NCI-H2196 (cell line): ENCODE measurements around the gene MYO5A.
"Not testable (repeated sequence)": the region's sequence is repeated elsewhere in the genome, so short reads cannot be mapped to it uniquely, and the experiment has no call there.

ENCODE experiments used
- DNase-seq: peaks from one replicate; lab custom pipeline; 2025; ENCODE audit not compliant: unreplicated experiment; lab: John Stamatoyannopoulos, UW

MYO5A gene

DNA sequence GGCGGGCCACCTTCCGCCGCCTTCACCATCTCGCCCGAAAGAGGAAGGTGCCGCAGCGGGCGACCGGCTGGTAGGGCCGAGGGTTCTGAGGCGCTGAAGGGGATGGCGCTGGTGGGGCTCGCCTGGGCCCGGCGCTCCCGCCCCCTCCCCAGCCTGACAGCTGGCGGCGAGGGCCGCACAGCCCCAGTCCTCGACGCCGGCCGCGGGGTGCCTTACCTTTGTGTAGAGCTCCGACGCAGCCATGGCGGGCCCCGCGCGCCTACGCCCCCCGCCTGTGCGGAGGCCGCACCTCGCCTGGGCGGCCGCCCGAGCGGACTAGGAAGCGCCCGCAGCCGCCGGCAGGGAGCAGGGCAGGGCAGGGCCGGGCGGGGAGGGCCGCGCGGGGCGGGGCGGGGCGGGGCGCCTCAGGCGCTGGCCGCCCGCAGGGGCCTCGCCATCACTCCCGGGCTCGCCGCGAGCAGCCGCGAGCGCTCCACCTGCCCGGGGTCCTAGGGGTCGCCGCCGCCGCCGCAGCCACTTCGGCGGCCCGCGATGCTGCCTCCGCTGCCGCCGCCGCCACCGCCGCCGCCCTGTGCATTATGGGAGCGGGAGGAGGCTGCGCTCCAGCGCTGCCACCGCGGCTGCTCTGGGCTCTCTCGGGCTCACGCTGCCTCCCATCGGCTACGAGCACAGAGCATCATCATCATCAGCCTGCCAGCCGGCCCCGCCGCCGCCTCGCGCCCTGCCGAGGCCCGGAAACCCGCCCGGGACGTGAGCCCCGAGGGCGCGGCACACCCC lies at the start of gene MYO5A:
TSS of gene MYO5A (minus strand) at position 317 of the 777 bp plus-strand sequence. CDS start at position 243, 74 bp downstream.
- peak; percentile 11 for DNase-seq

GRCh38 chr15:52576692-52577091 lies 48.0 kb upstream of the MYO5A start:
- DNase-seq, result no peak

GRCh38 chr15:52575573-52575972 lies 46.9 kb upstream of the MYO5A start:
- DNase-seq, result not testable (repeated sequence)

DNA sequence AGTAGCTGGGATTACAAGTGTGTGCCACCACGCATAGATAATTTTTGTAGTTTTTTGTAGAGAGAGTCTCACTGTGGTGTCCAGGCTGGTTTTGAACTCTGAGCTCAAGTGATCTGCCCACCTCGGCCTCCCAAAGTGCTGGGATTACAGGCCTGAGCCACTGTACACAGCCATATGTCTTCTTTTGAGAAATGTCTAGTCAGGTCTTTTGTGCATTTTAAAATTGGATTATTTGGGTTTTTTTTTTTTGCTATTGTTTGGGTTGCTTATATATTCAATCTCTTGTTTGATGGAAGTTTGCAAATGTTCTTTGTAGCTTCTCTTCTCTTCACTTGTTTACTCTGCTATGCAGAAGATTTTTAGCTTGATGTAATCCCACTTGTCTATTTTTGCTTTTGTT lies 46.4 kb upstream of the MYO5A start:
- no peak for DNase-seq

DNA sequence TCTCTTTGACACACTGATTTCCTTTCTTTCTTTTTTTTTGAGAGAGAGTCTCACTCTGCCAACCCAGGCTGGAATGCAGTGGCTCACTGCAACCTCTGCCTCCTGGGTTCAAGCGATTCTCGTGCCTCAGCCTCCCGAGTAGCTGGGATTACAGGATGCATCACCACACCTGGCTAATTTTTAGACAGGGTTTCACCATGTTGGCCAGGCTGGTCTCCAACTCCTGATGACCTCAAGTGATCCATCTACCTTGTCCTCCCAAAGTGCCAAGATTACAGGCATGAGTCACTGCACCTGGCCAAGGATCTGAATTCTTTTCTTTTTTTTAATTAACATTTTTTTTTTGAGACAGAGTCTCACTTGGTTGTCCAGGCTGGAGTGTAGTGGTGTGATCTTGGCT lies 45.9 kb upstream of the MYO5A start:
- not testable (repeated sequence) for DNase-seq

- DNase-seq, result peak; percentile 82
Observed at GRCh38 chr15:52568601-52569585, 40.2 kb upstream of the MYO5A start, which contains the start of gene ARPP19. Gene ARPP19 (minus strand): TSS chr15:52569030. CDS start chr15:52568892, 138 bp downstream.

- no peak for DNase-seq
Observed at GRCh38 chr15:52567871-52568600, 39.4 kb upstream of the MYO5A start.

DNA sequence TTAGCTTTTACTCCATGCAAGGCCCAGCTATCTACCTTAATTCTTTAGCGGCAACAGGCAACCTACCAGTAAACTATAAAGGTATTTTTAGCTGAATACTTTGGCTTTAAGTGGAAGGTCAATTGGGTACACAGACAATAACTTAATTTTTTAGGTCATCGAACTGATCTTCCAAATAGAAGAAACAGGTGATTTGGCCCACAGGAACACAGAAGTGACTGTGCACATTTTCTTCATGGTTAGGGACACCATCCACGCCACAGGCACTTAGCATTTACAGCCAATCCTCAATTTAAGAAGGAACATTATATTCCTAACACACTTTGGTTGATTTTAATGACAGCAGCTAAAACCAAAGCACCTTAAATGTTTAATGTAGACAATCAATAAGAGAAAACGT lies 38.2 kb upstream of the MYO5A start:
- DNase-seq, result no peak

DNA sequence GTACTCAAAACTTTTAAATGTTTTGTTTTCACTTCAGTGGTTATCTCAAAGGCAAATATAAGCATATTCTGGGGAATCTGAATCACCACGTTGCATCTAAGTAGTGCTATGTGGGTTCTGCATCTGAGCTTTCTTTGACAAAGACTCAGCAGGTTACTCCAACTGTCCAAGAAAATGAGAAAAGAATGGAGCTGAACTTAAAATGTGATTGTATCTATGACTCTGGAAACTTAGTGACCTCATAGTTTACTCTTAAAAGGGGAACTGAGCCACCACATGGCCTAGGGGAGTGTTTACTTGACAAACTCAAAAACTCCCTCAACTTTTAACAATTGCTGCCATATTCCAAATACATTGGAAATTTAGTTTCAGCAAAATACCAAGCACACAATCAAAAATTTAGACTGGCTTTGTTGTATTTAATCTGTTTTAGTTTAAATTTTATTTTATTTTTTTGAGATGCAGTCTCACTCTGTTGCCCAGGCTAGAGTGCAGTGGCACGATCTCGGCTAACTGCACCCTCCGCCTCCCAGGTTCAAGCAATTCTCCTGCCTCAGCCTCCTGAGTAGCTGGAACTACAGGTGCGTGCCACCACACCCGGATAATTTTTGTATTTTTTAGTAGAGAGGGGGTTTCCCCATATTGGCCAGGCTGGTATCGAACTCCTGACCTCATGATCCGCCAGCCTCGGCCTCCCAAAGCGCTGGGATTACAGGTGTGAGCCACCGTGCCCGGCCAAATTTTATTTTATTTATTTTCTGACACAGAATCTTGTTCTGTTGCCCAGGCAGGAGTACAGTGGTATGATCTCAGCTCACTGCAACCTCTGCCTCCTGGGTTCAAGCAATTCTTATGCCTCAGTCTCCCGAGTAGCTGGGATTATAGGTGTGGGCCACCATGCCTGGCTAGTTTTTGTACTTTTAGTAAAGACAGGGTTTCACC lies 37.0 kb upstream of the MYO5A start:
- not testable (repeated sequence) for DNase-seq

DNA sequence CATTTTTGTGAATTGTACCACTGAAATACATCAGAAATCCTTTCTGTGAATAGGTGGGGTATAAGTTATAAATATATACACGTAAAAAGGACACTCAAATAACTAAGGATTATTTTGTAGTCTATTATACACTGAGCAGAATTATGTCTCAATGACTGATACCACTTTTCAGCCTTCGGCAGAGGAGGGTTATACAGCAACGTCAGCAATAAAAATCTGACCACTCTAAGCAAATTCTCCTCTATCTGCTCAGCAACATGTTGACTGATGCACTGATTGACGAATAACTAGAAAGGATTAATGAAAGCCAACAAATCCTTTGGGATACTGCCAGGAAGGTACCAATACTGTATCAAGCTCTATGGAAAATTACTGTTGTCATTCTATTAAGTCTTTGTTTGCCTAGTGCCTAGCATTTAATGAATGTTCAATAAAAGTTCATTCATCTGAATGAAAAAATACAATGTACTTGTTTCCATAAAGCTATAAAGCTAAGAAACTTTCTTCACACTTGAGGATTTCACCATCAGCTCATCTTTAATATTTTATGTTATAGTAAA lies 34.9 kb upstream of the MYO5A start:
- no peak for DNase-seq

DNA sequence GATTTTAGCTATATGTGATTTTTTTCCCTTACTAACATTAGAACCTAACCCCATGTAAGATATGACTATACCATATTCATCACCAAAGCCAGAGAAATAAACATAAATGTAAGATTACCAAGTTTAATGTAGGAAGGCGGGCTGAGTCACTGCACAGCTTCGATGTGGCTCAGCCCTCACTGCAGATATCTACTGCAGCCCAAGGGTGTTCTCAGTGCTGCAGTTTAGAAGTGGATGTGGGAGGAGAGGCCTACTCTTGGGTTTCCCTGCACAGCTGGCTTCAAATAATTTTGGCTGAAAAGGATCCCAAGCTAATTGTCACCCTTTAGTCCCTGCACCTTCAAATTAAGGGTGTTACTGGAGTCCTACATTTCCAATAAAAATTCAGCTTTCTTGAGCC lies 30.9 kb upstream of the MYO5A start:
- DNase-seq, result no peak

- DNase-seq, result no peak
Observed at GRCh38 chr15:52559022-52559421, 30.3 kb upstream of the MYO5A start.

GRCh38 chr15:52558196-52558595 lies 29.5 kb upstream of the MYO5A start:
- DNase-seq, result no peak

- DNase-seq, result no peak
Observed at GRCh38 chr15:52557274-52557641, 28.6 kb upstream of the MYO5A start.

- DNase-seq, result no peak
Observed at GRCh38 chr15:52556524-52557273, 28.0 kb upstream of the MYO5A start.

DNA sequence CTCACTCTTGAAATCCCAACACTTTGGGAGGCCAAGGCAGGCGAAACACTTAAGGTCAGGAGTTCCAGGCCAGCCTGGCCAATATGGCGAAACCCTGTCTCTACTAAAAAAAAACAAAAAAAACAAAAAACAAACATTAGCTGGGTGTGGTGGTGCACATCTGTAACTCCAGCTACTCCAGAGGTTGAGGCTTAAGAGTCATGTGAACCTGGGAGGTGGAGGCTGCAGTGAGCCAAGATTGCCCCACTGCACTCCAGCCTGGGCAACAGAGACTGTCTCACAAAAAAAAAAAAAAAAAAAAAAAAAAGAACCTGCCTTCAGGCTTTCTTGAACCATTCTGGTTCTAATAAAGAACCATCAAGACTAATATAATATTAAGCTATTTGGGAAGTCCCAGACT lies 23.6 kb upstream of the MYO5A start:
- DNase-seq, result no peak

DNA sequence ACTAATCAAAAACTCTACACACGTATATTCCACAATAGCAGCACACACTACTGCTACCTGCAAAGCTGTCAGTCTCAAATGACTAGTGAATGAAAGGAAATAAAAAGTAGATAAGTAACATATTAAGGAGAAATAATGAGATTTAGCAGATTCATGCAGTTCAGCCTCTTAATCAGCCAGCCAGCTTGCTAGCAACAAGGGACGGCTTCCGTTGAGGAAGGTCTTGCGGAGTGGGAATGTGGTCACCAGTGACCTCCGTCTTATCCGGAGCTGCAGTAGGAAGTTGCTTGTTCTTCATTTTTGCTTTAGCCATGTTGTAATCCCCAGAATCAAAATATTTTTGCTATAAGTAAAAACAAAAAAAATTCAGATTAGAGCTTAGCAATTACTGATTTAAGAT lies 23.1 kb upstream of the MYO5A start:
- no peak for DNase-seq

GRCh38 chr15:52551186-52551585 lies 22.5 kb upstream of the MYO5A start:
- not testable (repeated sequence) for DNase-seq
